ENCODE results near the gene MAP2. TPM values are rescaled to one million over a fixed set of nuclear protein-coding genes. Genes with fewer than 3 reads are reported as not detected.

Gene MAP2
- total and polyA plus RNA-seq, 2 experiments from 2014 or later, result 2.9 to 4.4 TPM

GRCh38 chr2:209451209-209451834 is 27.5 kb downstream of the MAP2 start (continued):
- TF ChIP-seq ZNF462 (CRISPR knock-in tag; IDR thresholded peaks at IDR 0.05), result no peak; the same call in 1 of the 2 replicates

- H3K27ac Mint-ChIP-seq, result no peak overlapping the region
- TF ChIP-seq ZNF114 (CRISPR knock-in tag; IDR thresholded peaks at IDR 0.05) (no peak), NANOG (IDR thresholded peaks at IDR 0.05; ENCODE audit: borderline replicate concordance) (no peak), POLR2AphosphoS5 (IDR thresholded peaks at IDR 0.05; ENCODE audit: low read depth) (no peak), REST (IDR thresholded peaks at IDR 0.05; ENCODE audit: unreplicated experiment) (no peak), CREB1 (CRISPR knock-in tag; IDR thresholded peaks at IDR 0.05; ENCODE audit: low read depth) (no peak), EZH2 (IDR thresholded peaks at IDR 0.05; ENCODE audit: low read depth, unreplicated experiment) (no peak), JUNB (IDR thresholded peaks at IDR 0.05; ENCODE audit: unreplicated experiment) (no peak), ZNF331 (CRISPR knock-in tag; IDR thresholded peaks at IDR 0.05; ENCODE audit: low read depth) (no peak), EZH2phosphoT487 (IDR thresholded peaks at IDR 0.05; ENCODE audit: unreplicated experiment) (no peak), STAT1 (IDR thresholded peaks at IDR 0.05; ENCODE audit: unreplicated experiment) (no peak), ETS1 (IDR thresholded peaks at IDR 0.05) (no peak)
These were observed 32.6 kb downstream of the MAP2 start for GRCh38 chr2:209456489-209456888.

More at GRCh38 chr2:209456489-209456888, 32.6 kb downstream of the MAP2 start:
- DNase-seq (ENCODE audit: low spot score), result no peak
- H3K79me2 ChIP-seq (replicated peaks; ENCODE audit: insufficient read depth), result no peaks in the 10 kb centered on the region
- H3K4me3 Mint-ChIP-seq, result no peak overlapping the region
- peaks cover 2% of the 10 kb centered on the region; the same call in 1 of the 3 replicates for H3K9me3 Mint-ChIP-seq
- ATAC-seq, result no peak
- peaks cover 2% of the 10 kb centered on the region; the same call in 1 of the 3 replicates for H3K36me3 Mint-ChIP-seq (ENCODE audit: low read depth)
- H3K4me1 ChIP-seq (ENCODE audit: insufficient read depth), result peaks cover 27% of the 10 kb centered on the region
- no peak overlapping the region for H3K27ac ChIP-seq (ENCODE audit: low read depth)
- no peaks in the 10 kb centered on the region for H3F3A ChIP-seq (replicated peaks; ENCODE audit: low read depth)
- H3K4me2 ChIP-seq, result no peak overlapping the region
- H3K27me3 ChIP-seq (ENCODE audit: insufficient read depth), result no peaks in the 10 kb centered on the region
- peaks cover 2% of the 10 kb centered on the region for H3K27me3 Mint-ChIP-seq (ENCODE audit: insufficient read depth, low read depth, poor library complexity)
- no peak overlapping the region for H3K4me3 ChIP-seq
- H4K20me1 ChIP-seq (replicated peaks; ENCODE audit: insufficient read depth), result no peaks in the 10 kb centered on the region
- H3K4me1 Mint-ChIP-seq, result peaks cover 43% of the 10 kb centered on the region
- no peaks in the 10 kb centered on the region for H3K36me3 ChIP-seq (ENCODE audit: insufficient read depth)
- no peak overlapping the region for H2AFZ ChIP-seq
- no peaks in the 10 kb centered on the region for H3K9me2 ChIP-seq (ENCODE audit: insufficient read depth)

Data from GM23338 (cell line).